Cardiac ventricle fibroblast (primary cell): Measurements from ENCODE around the gene FAM117A. TPM values are rescaled to one million over a fixed set of nuclear protein-coding genes. Genes with fewer than 3 reads are reported as not detected.

Experiments
- total RNA-seq: library from RNA; depleted of rRNA; stranded (reverse); fragments of >200 nt; gene quantifications from 2 replicates; pipeline ENCODE4 v1.2.3, GENCODE V29; 2015

Gene FAM117A, protein sequence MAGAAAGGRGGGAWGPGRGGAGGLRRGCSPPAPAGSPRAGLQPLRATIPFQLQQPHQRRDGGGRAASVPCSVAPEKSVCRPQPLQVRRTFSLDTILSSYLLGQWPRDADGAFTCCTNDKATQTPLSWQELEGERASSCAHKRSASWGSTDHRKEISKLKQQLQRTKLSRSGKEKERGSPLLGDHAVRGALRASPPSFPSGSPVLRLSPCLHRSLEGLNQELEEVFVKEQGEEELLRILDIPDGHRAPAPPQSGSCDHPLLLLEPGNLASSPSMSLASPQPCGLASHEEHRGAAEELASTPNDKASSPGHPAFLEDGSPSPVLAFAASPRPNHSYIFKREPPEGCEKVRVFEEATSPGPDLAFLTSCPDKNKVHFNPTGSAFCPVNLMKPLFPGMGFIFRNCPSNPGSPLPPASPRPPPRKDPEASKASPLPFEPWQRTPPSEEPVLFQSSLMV
- total RNA-seq = 5.5 and 7.0 TPM in 2 replicates

GRCh38 chr17:49763735-49764558 lies at the start of gene FAM117A:
TSS of gene FAM117A (minus strand) at chr17:49764131. CDS start at chr17:49764087, 44 bp downstream.

DNA sequence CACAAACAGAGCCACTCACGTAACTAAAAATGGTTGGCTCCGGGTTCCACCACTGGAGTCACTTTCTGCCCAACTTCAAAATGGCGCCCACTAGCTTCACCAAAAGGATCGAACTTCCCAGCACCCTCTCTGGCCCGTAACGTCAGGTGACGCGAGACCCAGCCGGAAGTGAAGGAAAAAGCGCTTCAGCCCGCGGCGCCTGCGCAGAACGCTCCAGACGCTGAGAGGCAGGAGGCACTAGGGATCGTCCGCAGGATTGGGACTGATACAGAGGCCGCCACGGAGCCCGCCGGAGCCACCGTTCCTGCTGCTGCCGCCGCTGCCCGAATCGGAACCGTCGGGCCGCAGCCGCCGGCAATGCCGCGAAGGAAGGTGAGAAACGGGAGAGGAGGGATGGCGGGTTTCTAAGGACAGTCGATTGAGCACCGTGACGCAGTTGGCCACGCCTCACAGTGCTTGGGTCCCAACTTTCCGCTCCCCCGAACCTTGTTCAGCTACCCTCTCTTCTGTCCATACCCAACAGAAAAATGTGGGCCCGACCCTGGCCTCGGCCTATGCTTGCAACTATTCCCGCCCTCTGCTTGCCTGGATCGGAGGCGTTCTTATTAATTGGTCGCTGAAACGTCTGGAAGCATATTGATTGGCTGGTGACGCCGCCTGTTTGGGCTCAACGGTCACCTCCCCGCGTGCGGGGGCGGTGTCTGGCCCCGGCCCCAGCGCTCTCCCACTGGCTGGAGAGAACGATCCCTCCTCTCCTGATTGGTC lies 24.7 kb upstream of the FAM117A start, which contains the start of gene KAT7:
Gene KAT7, plus strand, starts transcription at position 204 of the 765 bp plus-strand sequence. Its CDS starts 154 bp downstream, at position 358.

GRCh38 chr17:49707608-49708514 lies 56.1 kb downstream of the FAM117A start, which contains the start of gene SLC35B1:
TSS of gene SLC35B1 (minus strand) at chr17:49707964. CDS start at chr17:49707833, 131 bp downstream.

GRCh38 chr17:49677933-49678847 lies 85.7 kb downstream of the FAM117A start, which contains the start of gene SPOP:
TSS of gene SPOP (minus strand) at chr17:49678097. CDS start at chr17:49622810, 55,287 bp downstream.

Other genes with a start within 250 kb of the FAM117A start
- 0.54 and 0.81 TPM in 2 replicates for gene NXPH3, start 188.3 kb downstream of the FAM117A start, total RNA-seq
- gene SPOP, start 86.0 kb downstream of the FAM117A start, total RNA-seq = 23.7 and 47.6 TPM in 2 replicates
- 24.2 and 29.4 TPM in 2 replicates for gene SLC35B1, start 56.2 kb downstream of the FAM117A start, total RNA-seq
- gene KAT7, start 24.6 kb upstream of the FAM117A start, total RNA-seq = 22.2 and 23.3 TPM in 2 replicates
- gene TAC4, start 83.9 kb upstream of the FAM117A start, total RNA-seq = not detected in 2 replicates
- not detected in 2 replicates for gene DLX4, start 205.1 kb upstream of the FAM117A start, total RNA-seq
- 0.49 and 4.4 TPM in 2 replicates for gene DLX3, start 231.1 kb upstream of the FAM117A start, total RNA-seq